Measurements from ENCODE around the gene GRPEL2.

GRPEL2 gene

DNA sequence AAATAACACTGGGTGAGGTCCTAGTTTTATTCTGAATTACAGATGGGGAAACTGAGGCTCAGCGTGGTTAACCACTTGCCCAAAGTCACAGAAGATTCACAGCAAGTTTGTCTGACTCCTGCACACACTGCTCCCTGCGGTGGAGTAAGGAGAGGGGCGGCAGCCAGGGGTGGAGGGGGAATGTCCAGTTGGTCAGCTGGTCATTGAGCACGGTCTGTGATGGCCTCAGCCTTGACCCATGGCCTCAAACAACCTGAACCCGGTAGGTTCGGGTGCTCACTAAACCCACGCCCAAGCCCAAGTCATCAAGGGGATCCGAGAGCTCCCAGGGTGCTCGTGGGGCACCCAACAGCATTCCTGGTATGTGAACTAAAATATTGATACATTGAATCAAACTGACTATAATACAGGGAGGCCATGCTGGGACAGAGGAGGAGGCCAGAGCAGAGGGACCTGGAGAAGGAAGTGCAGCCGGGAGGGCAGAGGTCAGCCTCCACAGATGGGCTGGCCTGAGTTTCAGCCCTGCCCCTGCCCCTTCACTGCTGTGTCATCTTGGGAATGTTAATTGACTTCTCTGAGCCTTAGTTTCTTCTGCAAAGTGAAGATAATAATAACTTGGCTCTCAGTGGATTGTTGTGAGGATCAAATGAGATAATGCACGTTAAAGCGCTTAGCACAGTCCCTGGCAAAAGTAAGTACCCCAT, 37.4 kb downstream of the GRPEL2 start (continued):
- TF ChIP-seq, protein P1, sequence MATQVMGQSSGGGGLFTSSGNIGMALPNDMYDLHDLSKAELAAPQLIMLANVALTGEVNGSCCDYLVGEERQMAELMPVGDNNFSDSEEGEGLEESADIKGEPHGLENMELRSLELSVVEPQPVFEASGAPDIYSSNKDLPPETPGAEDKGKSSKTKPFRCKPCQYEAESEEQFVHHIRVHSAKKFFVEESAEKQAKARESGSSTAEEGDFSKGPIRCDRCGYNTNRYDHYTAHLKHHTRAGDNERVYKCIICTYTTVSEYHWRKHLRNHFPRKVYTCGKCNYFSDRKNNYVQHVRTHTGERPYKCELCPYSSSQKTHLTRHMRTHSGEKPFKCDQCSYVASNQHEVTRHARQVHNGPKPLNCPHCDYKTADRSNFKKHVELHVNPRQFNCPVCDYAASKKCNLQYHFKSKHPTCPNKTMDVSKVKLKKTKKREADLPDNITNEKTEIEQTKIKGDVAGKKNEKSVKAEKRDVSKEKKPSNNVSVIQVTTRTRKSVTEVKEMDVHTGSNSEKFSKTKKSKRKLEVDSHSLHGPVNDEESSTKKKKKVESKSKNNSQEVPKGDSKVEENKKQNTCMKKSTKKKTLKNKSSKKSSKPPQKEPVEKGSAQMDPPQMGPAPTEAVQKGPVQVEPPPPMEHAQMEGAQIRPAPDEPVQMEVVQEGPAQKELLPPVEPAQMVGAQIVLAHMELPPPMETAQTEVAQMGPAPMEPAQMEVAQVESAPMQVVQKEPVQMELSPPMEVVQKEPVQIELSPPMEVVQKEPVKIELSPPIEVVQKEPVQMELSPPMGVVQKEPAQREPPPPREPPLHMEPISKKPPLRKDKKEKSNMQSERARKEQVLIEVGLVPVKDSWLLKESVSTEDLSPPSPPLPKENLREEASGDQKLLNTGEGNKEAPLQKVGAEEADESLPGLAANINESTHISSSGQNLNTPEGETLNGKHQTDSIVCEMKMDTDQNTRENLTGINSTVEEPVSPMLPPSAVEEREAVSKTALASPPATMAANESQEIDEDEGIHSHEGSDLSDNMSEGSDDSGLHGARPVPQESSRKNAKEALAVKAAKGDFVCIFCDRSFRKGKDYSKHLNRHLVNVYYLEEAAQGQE (tag by site-specific recombination; IDR thresholded peaks at IDR 0.05) = no peak
- TF ChIP-seq ZNF274 (IDR thresholded peaks at IDR 0.05; ENCODE audit: low read length) (no peak), ZNF274 (tag by site-specific recombination; IDR thresholded peaks at IDR 0.05; ENCODE audit: borderline replicate concordance) (no peak), ZBTB21 (tag by site-specific recombination; IDR thresholded peaks at IDR 0.05) (no peak), SP7 (tag by site-specific recombination; IDR thresholded peaks at IDR 0.05) (no peak), ZNF501 (tag by site-specific recombination; IDR thresholded peaks at IDR 0.05) (no peak), ZNF664 (tag by site-specific recombination; IDR thresholded peaks at IDR 0.05) (no peak), ZBTB10 (tag by site-specific recombination; IDR thresholded peaks at IDR 0.05) (no peak), ZNF514 (tag by site-specific recombination; IDR thresholded peaks at IDR 0.05) (no peak), ZNF610 (tag by site-specific recombination; IDR thresholded peaks at IDR 0.05; ENCODE audit: borderline replicate concordance) (no peak)
- TF ChIP-seq, protein P2, sequence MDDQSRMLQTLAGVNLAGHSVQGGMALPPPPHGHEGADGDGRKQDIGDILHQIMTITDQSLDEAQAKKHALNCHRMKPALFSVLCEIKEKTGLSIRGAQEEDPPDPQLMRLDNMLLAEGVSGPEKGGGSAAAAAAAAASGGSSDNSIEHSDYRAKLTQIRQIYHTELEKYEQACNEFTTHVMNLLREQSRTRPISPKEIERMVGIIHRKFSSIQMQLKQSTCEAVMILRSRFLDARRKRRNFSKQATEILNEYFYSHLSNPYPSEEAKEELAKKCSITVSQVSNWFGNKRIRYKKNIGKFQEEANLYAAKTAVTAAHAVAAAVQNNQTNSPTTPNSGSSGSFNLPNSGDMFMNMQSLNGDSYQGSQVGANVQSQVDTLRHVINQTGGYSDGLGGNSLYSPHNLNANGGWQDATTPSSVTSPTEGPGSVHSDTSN (CRISPR knock-in tag; IDR thresholded peaks at IDR 0.05) = no peak

GRCh38 chr5:149383399-149383798, 38.1 kb downstream of the GRPEL2 start:
- CTCF ChIA-PET = interaction anchor here (2.6 to 11.8 kb wide), 4 partner anchors 10 to 235 kb away, joined by 22 to 205 read pairs (median 56); no protein-coding TSS in a partner anchor
- no peak overlapping the region for H3K4me3 ChIP-seq (ENCODE audit: low read depth, low read length)
- POLR2A ChIA-PET = no interaction called here
- H3K4me1 ChIP-seq (ENCODE audit: control insufficient read depth, insufficient read depth, low read length) = no peaks in the 10 kb centered on the region
- no peaks in the 10 kb centered on the region for H3K36me3 ChIP-seq (ENCODE audit: control insufficient read depth in 2 of 2, insufficient read depth in 1 of 2, low read length in 2 of 2)
- H3K9me3 ChIP-seq (ENCODE audit: control insufficient read depth, insufficient read depth, low read depth, low read length) = no peaks in the 10 kb centered on the region
- H3K27ac ChIP-seq (ENCODE audit: extremely low read depth, low read depth, low read length) = no peak overlapping the region
- TF ChIP-seq IKZF3 (tag by site-specific recombination; IDR thresholded peaks at IDR 0.05) (no peak), RBAK (tag by site-specific recombination; IDR thresholded peaks at IDR 0.05) (no peak), SCRT1 (tag by site-specific recombination; IDR thresholded peaks at IDR 0.05; ENCODE audit: borderline replicate concordance) (no peak), PRDM4 (tag by site-specific recombination; IDR thresholded peaks at IDR 0.05) (no peak), ZIC2 (tag by site-specific recombination; IDR thresholded peaks at IDR 0.05) (no peak), ZNF843 (tag by site-specific recombination; IDR thresholded peaks at IDR 0.05) (no peak), ELK4 (IDR thresholded peaks at IDR 0.05; ENCODE audit: borderline replicate concordance, low read depth, low read length) (no peak), TRIM28 (IDR thresholded peaks at IDR 0.05; ENCODE audit: borderline replicate concordance, low read length) (no peak), ZNF571 (tag by site-specific recombination; IDR thresholded peaks at IDR 0.05) (no peak), HOXC10 (CRISPR knock-in tag; IDR thresholded peaks at IDR 0.05) (no peak), GLI4 (tag by site-specific recombination; IDR thresholded peaks at IDR 0.05) (no peak)
- TF ChIP-seq, protein P2 (CRISPR knock-in tag; IDR thresholded peaks at IDR 0.05) = no peak
